Colon (tissue), 2 donors: ENCODE measurements around the gene KRT222.

ENCODE experiments used
- FAIRE-seq: peaks from 2 replicates; lab custom pipeline; 2012; peaks lifted over from hg19 to GRCh38; lab: Jason Lieb, UNC
- donor health status: control.
- donor health status: control.

Gene KRT222

GRCh38 chr17:40658396-40658795, 6.6 kb downstream of the KRT222 start:
- no peak for FAIRE-seq

- no peak for FAIRE-seq
Measured at GRCh38 chr17:40651939-40652338, 13.0 kb downstream of the KRT222 start.

DNA sequence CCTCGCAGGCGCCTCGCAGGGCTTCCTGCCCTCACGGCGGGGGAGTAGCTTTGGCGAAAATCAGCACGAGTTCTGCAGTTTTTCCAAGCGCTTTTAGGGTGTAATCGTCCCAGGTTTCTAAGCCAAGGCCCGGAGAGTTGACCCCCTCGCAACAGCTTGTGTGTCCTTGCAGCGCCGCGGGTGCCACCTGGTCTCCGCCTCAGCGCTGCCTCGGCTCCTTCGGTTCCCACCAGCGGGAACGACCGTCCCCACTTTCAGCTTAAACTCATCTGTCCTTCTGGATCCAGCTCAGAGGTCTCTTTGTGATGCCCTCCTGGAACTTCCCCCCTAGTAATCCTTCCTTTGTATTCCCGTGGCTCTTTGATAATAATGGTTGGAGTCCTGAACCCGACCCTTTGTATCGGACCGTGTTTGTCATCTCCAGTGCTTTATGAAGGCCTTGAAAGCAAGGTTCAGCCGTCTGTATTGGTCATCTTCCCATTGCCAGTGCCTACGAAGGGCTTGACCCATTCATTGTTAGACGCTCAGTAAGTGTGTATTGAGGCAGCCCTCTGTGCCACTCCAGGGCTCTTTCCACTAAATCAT, 16.5 kb downstream of the KRT222 start:
- FAIRE-seq, result no peak

DNA sequence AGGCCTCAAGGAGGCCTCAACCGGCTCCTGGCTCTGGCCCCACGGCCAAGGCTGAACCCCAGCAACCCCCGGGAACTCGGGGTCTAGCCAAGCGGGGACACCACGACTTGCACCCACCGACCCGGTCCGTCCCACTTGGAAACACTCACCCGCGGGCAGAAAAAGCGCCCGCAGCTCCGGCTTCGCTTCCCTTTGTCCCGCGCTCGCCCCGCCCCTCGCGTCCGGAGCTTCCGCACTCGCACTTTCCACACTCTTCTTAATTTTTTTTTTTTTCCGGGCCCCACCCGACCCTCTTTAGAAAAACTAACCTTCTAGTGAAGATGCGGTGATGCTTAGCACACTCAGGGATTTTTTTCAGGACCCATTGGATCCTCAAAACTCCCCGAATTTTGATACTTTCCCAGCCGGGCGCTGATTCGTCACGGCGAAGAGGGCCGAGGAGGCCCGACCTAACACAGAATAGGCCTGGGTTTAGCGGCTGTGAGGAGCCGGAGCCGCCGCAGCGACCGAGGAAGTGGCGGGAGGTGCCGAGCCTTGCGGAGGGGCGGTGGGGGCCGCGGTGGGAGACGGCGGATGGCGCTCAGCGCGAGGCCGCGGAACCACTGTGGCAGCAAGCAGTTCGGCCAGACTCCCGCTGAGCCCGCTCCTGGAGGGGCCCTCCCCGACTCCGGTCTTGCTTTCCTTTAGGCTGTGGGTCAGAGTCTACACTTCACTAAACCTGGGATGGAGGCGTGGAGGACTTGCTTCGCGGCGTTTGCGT, 17.2 kb downstream of the KRT222 start, which contains the start of gene SMARCE1:
TSS of gene SMARCE1 (minus strand) at position 195 of the 760 bp plus-strand sequence. CDS start 2,016 bp downstream, outside the sequence.
- FAIRE-seq, result no peak

- no peak for FAIRE-seq
Measured at GRCh38 chr17:40646791-40647623, 18.0 kb downstream of the KRT222 start.

- FAIRE-seq, result no peak
Measured at GRCh38 chr17:40645943-40646342, 19.0 kb downstream of the KRT222 start.

- FAIRE-seq, result no peak
Measured at GRCh38 chr17:40645291-40645690, 19.7 kb downstream of the KRT222 start.

DNA sequence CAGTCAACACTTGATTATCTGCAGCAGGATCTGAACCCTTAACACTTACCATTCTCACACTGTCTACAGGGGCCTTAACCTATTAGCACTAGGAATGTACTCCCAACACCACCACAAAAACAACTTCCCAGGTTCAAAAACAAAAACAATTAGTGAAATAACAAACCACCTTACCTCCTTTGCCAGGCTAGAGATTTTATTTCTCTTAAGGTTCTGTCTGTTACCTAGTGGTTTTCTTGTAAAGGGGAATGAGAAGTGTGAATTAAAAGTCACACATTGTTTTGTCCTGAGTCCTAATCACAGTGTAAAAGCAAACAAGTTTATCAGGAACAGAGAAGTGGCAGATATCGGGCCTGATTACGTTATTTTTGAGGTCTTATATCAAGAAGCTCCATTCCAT, 27.0 kb downstream of the KRT222 start:
- FAIRE-seq, result no peak

DNA sequence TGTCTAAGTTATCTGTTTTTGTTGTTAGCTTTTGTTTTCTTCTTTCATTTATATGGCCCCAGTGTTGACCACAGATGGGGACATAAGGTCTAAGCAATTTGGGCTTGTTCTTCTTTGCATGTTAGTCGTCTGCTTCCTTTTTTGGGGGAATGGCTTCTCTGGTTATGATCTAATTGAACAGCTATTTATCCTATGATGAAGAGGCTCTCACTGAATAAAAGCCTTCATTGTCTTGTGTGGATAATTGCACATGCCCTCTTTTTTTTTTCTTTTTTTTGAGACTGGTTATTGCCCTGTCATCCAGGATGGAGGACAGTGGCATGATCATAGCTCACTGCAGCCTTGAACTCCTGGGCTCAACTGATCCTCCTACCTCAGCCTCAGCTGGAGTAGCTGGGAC, 31.1 kb downstream of the KRT222 start:
- no peak for FAIRE-seq

DNA sequence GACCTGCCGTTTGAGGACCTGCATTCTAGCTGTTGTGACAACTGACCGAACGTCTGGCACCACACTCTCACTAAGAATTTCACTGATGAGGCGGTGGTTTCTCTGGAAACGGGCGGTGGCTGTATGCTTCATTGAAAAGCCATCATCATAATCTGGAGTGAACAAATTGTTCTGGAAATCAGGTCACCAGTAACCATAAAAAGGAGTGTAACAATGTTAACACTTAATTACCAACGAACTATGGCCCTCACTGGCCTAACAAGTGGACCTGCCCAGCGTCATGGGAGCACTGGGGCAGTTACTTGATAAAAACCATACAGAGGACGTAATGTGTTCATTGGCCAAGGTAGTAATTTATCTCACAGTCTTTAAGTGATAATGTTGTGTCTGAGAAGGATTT, 32.8 kb downstream of the KRT222 start:
- no peak for FAIRE-seq

DNA sequence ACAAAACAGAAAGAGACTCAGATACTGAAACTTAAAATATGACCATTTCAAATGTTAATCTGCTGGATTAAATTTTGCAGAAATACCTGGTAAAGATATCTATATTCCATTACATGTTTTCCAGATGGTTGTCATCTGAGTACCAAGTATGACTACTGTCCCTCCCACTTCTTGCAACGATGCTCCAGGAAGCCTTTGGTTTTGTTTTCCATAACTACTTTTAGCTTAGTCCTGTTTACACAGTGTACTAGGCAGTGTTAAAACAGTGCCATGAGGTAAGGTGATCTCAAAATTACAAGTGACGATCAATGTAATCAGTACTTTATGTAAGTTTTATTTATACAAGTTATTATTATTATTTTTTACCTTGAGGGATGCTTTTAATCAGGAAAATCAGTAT, 35.1 kb downstream of the KRT222 start:
- no peak for FAIRE-seq

DNA sequence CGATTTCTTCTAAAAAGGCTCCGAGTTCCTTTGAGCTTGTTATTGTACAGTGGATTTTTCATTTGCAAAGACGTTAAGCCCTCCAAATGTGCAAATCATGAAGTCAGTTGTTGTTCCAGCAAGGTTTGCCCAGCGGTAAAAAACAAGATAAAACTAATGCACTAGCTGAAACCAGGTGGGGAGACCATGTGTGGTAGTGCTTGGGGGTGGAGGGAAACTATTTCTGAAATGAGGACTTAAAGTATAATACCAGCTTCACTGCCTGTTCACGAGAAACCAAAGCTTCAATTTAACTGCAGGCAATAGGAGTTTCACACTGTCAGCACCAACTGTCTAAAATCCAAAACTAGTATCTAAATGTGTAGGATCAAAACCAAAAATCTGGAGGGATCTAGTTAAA, 39.7 kb downstream of the KRT222 start:
- FAIRE-seq, result no peak

DNA sequence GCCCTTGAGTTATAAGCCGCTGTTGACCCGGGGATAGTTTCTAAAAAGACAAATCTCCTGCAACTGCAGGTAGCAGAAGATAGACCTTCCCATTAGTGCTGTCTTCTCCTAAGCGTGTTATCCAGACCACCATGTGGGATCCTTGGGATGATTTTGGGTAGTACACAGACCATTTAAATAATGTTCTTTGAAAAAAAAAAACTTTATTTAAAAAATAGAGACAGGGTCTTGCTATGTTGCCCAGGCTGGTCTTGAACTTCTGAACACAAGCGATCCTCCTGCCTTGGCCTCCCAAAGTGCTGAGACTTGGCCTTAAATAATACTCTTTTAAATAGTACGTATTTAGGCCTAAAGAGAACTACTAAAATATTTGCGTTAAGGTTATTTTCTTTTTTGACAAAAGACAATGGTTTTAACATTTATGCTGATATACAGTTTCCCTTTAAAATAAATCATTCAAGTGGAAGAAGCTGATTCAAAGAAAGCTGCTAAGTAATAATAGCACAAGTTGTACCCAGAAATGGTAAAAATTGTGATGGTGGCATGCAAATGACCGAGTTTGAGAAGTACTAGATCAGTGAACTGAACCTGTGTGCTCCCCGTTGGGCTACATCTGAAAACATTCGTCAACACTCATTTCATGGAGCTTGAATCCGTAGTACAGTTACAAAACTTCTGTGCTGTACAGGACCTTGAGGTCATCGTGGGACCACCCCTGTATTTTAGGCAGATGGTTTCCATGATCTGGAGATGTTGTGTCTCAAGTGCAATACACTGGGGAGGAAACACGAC, 41.4 kb downstream of the KRT222 start:
- no peak for FAIRE-seq

DNA sequence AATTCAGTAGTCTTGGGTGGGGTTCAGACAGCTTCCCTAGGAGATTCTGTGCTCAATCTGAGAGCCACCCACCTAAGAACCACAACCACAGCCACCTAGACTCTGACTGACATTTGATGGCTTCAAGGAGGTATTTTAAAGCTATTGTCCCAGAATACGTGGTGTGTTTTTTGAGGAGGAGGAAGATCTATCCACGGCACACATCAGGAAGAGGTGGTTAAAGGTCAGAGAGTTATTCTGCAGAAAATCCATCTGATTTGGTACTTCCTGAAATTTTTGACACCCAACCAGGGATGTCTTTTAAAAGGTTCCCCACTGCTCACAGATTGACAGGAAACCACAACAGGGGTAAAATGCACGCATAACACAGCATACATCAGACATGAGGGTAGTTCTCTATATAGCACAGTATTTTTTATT, 42.5 kb downstream of the KRT222 start:
- FAIRE-seq, result no peak

DNA sequence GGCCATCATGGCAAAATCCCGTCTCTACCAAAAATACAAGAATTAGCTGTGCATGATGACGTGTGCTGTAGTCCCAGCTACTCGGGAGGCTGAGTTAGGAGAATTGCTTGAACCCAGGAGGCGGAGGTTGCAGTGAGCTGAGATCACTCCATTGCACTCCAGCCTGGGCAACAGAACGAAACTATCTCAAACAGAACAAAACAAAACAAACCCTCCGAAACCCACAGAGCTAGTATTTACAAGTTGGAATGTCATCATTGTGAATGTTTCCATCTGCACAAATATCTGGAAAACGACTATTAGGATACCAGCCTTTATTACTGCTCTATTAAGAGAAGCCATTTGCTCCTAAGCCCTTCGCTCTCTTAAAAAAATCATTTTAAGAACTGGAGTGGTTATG, 43.4 kb downstream of the KRT222 start:
- no peak for FAIRE-seq

- no peak for FAIRE-seq
Measured at GRCh38 chr17:40621019-40621418, 44.0 kb downstream of the KRT222 start.

DNA sequence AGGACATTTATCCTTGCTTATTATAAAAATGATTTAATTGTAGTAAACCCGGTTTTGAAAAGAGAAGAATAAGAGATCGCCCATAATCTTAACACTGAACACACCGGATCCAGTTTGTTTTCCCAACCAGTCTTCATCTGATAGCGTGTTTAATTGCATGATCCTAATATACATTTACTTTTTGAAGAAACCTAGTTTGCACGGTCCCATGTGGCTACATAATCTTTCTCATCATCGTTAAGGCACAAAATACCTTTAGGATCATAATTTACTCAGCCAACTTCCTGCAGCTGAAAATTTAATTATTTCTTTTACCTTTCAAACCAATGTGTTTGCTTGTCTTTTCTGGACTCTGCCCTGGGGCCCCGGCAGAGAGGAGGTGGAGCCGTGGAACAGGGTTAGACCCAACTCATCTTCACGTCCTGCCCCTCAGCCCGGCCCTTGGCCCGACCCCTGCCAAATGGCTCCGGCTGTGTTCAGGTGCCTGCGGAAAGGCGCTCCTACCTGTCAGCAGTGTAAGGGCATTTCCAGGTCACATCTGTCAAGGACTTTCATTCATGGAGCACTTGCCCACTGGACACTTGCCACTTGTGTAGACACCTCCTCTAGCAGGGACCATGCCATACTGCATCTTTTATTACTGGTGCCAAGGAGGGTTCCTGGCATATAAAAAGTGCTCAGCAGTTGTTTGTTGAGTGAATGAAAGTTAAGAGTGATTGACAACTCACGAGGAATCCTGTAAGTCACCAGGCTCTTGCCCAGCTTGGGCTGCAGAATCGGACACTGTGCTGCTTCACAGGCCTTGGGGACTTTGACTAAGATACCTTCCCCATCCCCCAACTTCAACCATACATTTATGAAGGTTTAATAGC, 46.0 kb downstream of the KRT222 start:
- FAIRE-seq, result no peak

DNA sequence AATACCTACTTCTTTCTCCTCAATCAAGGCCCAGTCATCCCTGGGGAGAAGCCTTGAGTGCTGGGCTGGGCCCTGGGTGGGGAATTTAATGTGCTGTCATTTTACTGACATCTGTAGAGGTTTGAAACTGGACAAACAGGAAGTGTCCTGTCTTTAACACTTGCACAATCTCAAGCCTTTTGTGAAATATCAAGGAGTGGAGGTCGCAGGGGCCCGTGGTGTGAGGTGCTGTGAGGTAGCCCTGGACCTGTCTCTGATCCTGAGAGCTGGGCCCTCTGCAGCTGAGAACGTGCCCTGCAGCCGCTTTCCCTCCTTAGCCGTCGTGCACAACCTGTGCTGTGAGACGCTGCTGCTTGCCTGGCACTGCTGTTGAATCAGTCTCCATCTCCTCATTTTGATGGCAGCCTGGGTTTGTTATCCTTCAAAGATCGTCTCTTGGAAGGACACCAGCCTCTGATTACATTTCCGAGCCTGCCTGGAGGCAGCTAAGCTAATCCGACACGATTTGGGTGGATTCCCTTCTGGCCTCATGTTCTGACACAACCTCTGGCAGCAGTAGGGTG, 47.2 kb downstream of the KRT222 start:
- no peak for FAIRE-seq

GRCh38 chr17:40616592-40616991, 48.4 kb downstream of the KRT222 start:
- FAIRE-seq, result no peak

DNA sequence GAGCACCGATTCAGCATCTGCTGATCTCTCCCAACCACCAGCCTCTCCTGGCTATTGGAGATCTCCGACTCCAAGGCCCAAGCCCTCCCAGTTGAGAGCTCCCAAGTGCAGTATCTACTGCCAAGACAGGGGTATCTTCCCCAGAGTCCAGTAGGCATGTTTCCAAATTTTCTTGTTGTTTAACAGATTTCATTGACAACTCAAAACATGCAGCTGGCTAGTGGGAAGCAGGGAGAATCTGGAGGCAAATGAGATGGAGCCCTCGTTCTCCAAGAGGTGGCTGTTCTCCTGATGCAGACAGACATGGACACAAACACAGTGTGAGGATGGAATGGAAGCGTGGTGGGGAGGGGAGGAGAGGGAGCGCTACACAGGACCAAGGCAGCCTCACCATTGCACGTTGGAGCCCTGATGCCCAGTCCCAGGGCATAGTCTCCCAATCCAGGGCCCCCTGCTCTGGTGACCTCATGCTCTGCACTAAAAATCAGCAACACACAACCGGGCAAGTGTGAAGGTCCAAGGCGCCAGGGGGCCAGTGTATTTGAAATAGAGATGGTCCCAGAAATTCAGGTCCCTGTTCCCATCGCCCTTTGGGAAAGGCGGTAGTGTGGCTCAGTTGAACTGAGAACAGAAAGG, 49.0 kb downstream of the KRT222 start:
- no peak for FAIRE-seq
